Testis (tissue), 2 donors: ENCODE results near the gene ZNF99.

Experiments
- CTCF ChIP-seq, 3 experiments: fragments of 450-650 bp in 2 of 3; fragments of 200-600 bp in 1 of 3; sonication (generic) in 1 of 3; IDR thresholded peaks; one replicate each; pipeline ENCODE4 v1.5.1; 2016 to 2019; ENCODE audit warnings: antibody characterized with exemption in 3 of 3, mild to moderate bottlenecking in 2 of 3, moderate library complexity in 1 of 3
- POLR2A ChIP-seq: fragments of 450-650 bp; IDR thresholded peaks from one replicate; pipeline ENCODE4 v1.6.1; 2017; ENCODE audit warnings: antibody characterized with exemption, mild to moderate bottlenecking, moderate library complexity

DNA sequence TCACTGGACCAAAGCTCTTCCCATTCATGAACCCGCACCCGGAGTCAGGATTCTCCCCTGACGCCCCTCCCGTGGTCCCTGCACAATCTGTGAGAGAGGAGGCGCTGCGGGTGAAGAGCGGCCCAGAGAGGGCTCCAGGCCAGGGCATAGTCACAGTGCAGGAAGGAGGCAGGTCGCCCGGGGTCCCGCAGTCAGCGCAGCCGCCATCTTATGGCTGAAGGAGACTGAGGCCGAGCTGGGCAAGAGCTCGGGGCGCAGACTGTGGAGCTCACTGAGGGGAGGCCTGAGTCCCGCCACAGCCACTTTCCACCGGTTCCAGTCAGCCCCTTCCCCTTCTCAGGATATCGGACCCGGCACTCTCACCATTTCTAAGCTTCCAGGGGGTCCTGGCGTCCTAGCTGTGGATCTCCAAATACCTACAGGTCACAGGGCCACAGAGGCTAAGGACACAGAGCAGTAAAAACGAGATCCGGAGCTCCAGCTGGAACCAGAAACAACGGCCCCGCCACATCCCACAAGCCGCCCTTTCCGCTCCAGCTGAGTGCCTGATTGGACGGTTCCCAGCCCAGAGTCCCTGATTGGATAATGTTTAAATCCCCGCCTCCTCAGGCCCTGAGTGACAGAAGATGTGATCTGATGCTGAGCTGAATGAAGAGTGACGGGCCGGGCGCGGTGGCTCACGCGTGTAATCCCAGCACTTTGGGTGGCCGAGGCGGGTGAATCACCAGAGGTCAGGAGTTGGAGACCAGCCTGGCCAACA lies at the start of gene ZNF99:
- TF ChIP-seq POLR2A (no peak), CTCF (IDR thresholded peaks at IDR 0.05) (no peak)
